ENCODE measurements around the gene SLFN5. TPM values are rescaled to one million over a fixed set of nuclear protein-coding genes. Genes with fewer than 3 reads are reported as not detected.

SLFN5 gene
- total RNA-seq, 2 experiments from 2014 or later = 13.2 to 14.5 TPM

GRCh38 chr17:35314415-35315216 lies 71.7 kb downstream of the SLFN5 start:
- ChIA-PET POLR2A (no interaction called here), CTCF (interaction anchor here (1.4 to 8.7 kb wide), 3 partner anchors 9 to 223 kb away, joined by 3 to 96 read pairs (median 7); partner anchors contain the start of gene SLFN12L)

DNA sequence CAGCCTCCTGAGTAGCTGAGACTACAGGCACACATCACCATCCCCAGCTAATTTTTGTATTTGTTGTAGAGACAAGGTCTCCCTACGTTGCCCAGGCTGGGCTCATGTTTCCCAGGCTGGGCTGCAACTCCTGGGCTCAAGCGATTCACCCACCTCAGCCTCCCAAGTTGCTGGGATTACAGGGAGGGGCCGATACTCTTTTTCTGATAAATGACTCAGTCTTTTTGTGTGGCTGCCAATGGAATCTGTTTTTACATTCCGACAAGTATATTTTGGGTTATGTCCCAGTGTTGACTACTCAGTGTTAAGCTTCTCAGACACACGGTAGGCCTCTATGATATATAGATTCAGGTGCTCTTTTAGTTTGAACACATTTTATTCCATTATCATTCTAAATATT lies 72.4 kb downstream of the SLFN5 start:
- POLR2A ChIA-PET = interaction anchor here (0.7 kb wide), 1 partner anchor 292 kb away, joined by 3 read pairs; no protein-coding TSS in a partner anchor
- CTCF ChIA-PET = interaction anchor here (8.7 kb wide), 1 partner anchor 222 kb away, joined by 96 read pairs; the partner anchor contains the start of gene SLFN12L

GRCh38 chr17:35315971-35316370 lies 73.1 kb downstream of the SLFN5 start:
- ChIA-PET CTCF (interaction anchor here (8.7 kb wide), 1 partner anchor 222 kb away, joined by 96 read pairs; the partner anchor contains the start of gene SLFN12L), POLR2A (interaction anchor here (0.7 kb wide), 1 partner anchor 291 kb away, joined by 3 read pairs; no protein-coding TSS in a partner anchor)

- CTCF ChIA-PET = interaction anchor here (1.4 kb wide), 1 partner anchor 9 kb away, joined by 3 read pairs; no protein-coding TSS in a partner anchor
- POLR2A ChIA-PET = no interaction called here
These were observed 79.9 kb downstream of the SLFN5 start for GRCh38 chr17:35322749-35323148.

Other genes with a start within 250 kb of the SLFN5 start
- gene RFFL, start 179.4 kb upstream of the SLFN5 start, total RNA-seq = 10 to 100 TPM; 22.4 to 23.5 TPM
- 10 to 100 TPM; 28.5 to 30.8 TPM for gene RAD51D, start 123.2 kb upstream of the SLFN5 start, total RNA-seq
- not detected for gene FNDC8, start 121.5 kb upstream of the SLFN5 start, total RNA-seq
- gene NLE1, start 100.8 kb upstream of the SLFN5 start, total RNA-seq = 10 to 100 TPM; 59.1 to 59.2 TPM
- not detected for gene UNC45B, start 95.3 kb upstream of the SLFN5 start, total RNA-seq
- gene SLC35G3, start 48.7 kb upstream of the SLFN5 start, total RNA-seq = not detected
- gene SLFN11, start 130.5 kb downstream of the SLFN5 start, total RNA-seq = 10 to 100 TPM; 45.4 to 50.6 TPM
- gene SLFN12, start 189.4 kb downstream of the SLFN5 start, total RNA-seq = 1 to 10 TPM; 6.7 to 7.5 TPM
- 10 to 100 TPM; 23.3 to 24.3 TPM for gene SLFN13, start 205.7 kb downstream of the SLFN5 start, total RNA-seq